IPS-15b (cell line): Measurements from ENCODE around the gene NAP1L1.

ENCODE experiments used
- H3K27me3 ChIP-seq: one replicate; pipeline ENCODE4 v1.6.1; 2013; ENCODE audit warnings: low read length; ENCODE audit not compliant: control insufficient read depth, insufficient read depth
- H3K36me3 ChIP-seq: one replicate; pipeline ENCODE4 v1.6.1; 2013; ENCODE audit warnings: low read length; ENCODE audit not compliant: control insufficient read depth, insufficient read depth
- H3K4me1 ChIP-seq: one replicate; pipeline ENCODE4 v1.6.1; 2013; ENCODE audit warnings: mild to moderate bottlenecking, low read length; ENCODE audit not compliant: control insufficient read depth, insufficient read depth
- H3K4me3 ChIP-seq: one replicate; pipeline ENCODE4 v1.5.1; 2013; ENCODE audit warnings: low read depth, low read length
- H3K9ac ChIP-seq: one replicate; pipeline ENCODE4 v1.6.1; 2013; ENCODE audit warnings: low read depth, mild to moderate bottlenecking, low read length
- H3K9me3 ChIP-seq: one replicate; pipeline ENCODE4 v1.6.1; 2013; ENCODE audit warnings: mild to moderate bottlenecking, low read length; ENCODE audit not compliant: control insufficient read depth, insufficient read depth

The NAP1L1 gene

DNA sequence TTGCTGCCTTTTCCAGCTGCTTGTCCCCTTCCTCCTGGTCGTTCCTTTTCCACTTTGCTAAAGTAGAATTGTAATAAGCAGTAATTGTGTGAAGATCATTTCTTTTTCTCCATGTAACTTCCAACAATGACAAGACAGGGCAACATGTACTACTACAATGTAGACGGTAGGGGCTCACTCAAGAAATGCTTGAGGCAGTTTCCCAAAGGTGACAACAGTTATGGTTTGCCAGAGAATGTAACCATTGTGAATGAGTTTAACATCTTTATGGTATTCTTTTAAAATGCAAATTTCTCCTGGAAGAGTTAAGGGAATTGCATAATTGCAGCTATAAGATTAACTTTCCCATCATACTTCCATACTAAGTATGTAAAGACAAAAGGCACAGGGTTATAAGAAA, 29.1 kb downstream of the NAP1L1 start:
- Histone ChIP-seq H3K4me3 (no peak overlapping the region), H3K27me3 (no peaks in the 10 kb centered on the region), H3K9me3 (no peaks in the 10 kb centered on the region), H3K9ac (no peak overlapping the region), H3K4me1 (peaks cover 18% of the 10 kb centered on the region), H3K36me3 (peaks cover 10% of the 10 kb centered on the region)

DNA sequence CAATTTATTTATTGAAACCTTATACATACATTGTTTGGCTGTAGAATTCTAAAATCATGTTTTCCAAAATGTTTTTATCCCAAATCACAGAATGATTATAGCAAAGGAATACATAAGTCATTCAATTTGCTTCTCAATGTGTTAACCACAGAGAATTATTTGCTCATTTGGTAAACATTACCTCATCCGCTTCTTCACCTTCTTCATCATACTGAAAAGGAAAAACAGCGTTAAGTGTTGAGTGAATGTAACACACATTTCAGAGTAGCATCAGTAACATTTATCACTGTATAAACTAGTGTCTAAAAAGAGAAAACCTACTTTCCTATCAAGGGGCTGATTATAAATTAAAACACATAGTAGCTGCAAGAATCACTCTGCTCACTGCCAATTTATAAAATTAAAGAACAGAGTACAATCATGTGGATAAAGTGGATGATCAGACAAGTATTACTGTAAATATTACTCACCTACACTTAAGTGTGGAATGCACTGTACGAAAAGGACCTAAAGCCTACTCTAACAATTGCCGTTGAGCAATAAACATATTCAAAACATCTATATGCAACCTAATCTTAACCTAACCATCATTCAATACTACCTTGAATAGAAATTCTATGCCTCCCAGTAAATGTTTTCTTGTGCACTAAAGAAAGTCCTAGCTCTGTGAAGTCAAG, 34.8 kb downstream of the NAP1L1 start:
- Histone ChIP-seq H3K27me3 (no peaks in the 10 kb centered on the region), H3K36me3 (peaks cover 24% of the 10 kb centered on the region), H3K9me3 (no peaks in the 10 kb centered on the region), H3K4me1 (peaks cover 6% of the 10 kb centered on the region), H3K4me3 (no peak overlapping the region), H3K9ac (no peak overlapping the region)

DNA sequence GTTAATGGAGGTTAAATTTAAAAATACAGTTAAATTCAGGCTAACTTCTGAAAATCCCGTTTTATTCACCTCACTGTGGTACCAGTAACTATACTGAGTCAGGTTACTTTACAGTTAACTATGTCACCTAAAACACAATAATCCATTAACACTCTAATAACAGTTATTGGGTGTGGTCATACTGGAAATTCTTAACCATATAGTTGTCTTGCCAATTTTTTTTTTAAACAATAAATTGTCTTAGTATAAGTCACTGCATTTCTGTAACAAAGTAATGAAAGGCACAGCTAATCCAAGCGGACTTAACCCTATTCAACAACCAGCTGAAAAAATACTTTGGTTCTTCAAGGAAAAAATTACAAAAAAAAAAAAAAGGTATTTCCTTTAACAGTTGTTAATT, 36.7 kb downstream of the NAP1L1 start:
- H3K36me3 ChIP-seq, result peaks cover 19% of the 10 kb centered on the region
- no peak overlapping the region for H3K9ac ChIP-seq
- no peaks in the 10 kb centered on the region for H3K4me1 ChIP-seq
- no peaks in the 10 kb centered on the region for H3K27me3 ChIP-seq
- no peaks in the 10 kb centered on the region for H3K9me3 ChIP-seq
- no peak overlapping the region for H3K4me3 ChIP-seq

DNA sequence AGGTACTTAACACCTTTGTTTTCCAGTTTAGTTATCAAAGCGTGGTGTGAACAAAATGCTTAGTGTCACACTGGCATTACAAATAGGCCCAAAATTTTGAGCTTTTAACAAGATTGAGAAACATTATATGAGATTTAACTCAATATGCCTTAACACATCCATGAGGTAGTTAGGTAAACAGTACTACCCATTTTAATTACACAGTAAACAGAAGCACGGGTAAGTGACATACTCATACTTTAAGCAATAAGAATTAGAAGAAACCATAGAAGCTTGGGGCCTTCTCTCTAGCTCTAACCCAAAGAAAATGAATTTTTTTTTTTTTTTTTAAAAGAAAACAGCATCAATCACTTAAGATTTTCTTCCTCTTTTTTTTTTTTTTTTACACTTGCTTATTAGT, 37.4 kb downstream of the NAP1L1 start:
- no peak overlapping the region for H3K9ac ChIP-seq
- H3K4me3 ChIP-seq, result no peak overlapping the region
- H3K36me3 ChIP-seq, result peaks cover 19% of the 10 kb centered on the region
- no peaks in the 10 kb centered on the region for H3K27me3 ChIP-seq
- H3K4me1 ChIP-seq, result no peaks in the 10 kb centered on the region
- no peaks in the 10 kb centered on the region for H3K9me3 ChIP-seq

DNA sequence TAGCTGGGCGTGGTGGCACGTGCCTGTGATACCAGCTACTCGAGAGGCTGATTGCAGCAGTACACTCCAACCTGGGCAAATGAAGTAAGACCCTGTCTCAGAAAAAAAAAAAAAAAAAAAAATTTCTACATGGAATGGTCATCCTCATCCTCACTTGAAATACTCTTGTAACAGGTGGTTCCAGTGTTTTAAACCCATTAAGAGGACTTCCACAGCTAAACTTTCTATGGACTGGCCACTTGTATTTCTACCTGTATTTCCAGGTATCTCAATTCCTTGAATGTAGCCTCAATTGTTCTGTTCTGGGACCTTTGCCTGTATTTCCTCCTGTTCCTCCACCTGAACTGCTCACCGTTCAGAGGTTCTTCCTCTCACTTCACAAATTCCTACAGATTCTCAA, 41.1 kb downstream of the NAP1L1 start:
- H3K36me3 ChIP-seq, result peaks cover 4% of the 10 kb centered on the region

DNA sequence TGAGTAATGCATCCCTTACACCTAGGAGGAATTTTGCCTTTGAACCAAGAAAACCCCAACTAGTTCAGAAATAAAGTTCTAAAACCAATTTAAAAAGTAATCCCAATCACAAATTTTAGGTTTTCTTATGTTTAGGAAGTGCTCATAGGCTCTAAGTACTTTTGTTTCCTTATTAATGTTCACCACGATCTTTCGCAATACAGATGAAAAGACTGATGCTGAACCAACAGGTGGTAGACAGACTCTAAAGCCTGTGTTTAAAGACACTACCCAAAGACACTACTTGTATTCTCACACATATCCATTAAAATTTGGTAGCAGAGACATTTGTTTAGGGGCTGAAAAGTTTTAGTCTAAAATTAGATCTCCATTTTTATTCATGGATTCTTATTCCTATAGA, 42.3 kb downstream of the NAP1L1 start:
- no peaks in the 10 kb centered on the region for H3K9me3 ChIP-seq

More for the DNA sequence above, 41.1 kb downstream of the NAP1L1 start:
- Histone ChIP-seq H3K4me1 (peaks cover 2% of the 10 kb centered on the region), H3K9me3 (no peaks in the 10 kb centered on the region), H3K4me3 (no peak overlapping the region), H3K9ac (no peak overlapping the region), H3K27me3 (no peaks in the 10 kb centered on the region)

DNA sequence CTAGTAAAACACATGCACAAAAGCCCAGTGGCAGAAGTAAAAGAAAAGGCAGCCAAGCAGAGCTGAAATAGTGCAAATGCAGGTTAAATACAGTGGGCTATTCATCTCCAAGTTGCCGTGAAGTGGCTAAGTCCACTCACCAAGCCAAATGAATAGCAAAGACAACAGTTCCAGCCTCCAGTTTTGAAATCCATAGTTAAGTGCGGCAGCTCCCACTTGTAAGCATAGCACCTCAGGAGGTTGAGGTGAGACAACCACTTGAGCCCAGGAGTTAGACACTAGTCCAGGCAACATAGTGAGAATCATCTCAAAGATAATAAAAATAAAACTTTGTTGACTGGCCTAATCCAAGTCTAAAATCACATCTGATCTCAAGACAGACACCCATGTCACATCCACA, 43.1 kb downstream of the NAP1L1 start:
- Histone ChIP-seq H3K4me3 (no peak overlapping the region), H3K36me3 (no peaks in the 10 kb centered on the region), H3K9ac (no peak overlapping the region), H3K4me1 (peaks cover 10% of the 10 kb centered on the region), H3K9me3 (no peaks in the 10 kb centered on the region), H3K27me3 (no peaks in the 10 kb centered on the region)

More for the DNA sequence above, 42.3 kb downstream of the NAP1L1 start:
- H3K36me3 ChIP-seq, result peaks cover 4% of the 10 kb centered on the region
- no peak overlapping the region for H3K4me3 ChIP-seq
- H3K27me3 ChIP-seq, result no peaks in the 10 kb centered on the region
- no peak overlapping the region for H3K9ac ChIP-seq
- peaks cover 10% of the 10 kb centered on the region for H3K4me1 ChIP-seq

DNA sequence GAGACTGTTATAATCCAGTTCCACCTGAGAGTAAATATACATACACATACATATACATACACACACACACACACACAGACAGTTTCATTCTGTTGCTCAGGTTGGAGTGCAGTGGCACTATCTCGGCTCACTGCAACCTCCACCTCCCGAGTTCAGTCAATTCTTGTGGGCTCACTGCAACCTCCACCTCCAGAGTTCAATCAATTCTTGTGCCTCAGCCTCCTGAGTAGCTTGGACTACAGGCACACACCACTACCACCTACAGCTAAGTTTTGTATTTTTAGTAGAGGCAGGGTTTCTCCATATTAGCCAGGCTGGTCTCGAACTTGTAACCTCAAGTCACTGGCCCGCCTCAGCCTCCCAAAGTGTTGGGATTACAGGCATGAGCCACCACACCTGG, 44.0 kb downstream of the NAP1L1 start:
- no peaks in the 10 kb centered on the region for H3K36me3 ChIP-seq
- H3K4me3 ChIP-seq, result no peak overlapping the region
- no peaks in the 10 kb centered on the region for H3K9me3 ChIP-seq
- peaks cover 10% of the 10 kb centered on the region for H3K4me1 ChIP-seq
- no peak overlapping the region for H3K9ac ChIP-seq
- no peaks in the 10 kb centered on the region for H3K27me3 ChIP-seq

DNA sequence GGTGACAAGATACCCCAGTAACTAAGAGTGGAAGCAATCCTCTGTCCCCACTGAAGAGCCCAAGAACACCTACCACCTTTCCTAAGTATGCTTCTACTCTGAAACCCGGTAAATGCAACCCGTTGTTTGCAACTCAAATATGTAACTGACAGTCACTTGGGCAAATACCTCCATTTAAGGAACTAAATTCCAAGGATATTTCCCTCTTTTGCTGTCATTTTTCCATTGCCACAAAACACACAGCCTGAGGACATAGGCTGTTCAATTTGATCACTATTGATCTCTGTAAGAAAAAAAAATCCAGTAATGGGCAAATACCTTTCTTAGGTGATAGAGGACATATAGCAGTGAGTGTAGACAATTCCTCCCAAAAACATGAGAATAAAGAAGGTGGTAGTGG, 46.3 kb downstream of the NAP1L1 start:
- no peaks in the 10 kb centered on the region for H3K27me3 ChIP-seq
- H3K4me3 ChIP-seq, result no peak overlapping the region
- H3K36me3 ChIP-seq, result no peaks in the 10 kb centered on the region
- H3K9me3 ChIP-seq, result no peaks in the 10 kb centered on the region
- peaks cover 10% of the 10 kb centered on the region for H3K4me1 ChIP-seq
- H3K9ac ChIP-seq, result no peak overlapping the region

DNA sequence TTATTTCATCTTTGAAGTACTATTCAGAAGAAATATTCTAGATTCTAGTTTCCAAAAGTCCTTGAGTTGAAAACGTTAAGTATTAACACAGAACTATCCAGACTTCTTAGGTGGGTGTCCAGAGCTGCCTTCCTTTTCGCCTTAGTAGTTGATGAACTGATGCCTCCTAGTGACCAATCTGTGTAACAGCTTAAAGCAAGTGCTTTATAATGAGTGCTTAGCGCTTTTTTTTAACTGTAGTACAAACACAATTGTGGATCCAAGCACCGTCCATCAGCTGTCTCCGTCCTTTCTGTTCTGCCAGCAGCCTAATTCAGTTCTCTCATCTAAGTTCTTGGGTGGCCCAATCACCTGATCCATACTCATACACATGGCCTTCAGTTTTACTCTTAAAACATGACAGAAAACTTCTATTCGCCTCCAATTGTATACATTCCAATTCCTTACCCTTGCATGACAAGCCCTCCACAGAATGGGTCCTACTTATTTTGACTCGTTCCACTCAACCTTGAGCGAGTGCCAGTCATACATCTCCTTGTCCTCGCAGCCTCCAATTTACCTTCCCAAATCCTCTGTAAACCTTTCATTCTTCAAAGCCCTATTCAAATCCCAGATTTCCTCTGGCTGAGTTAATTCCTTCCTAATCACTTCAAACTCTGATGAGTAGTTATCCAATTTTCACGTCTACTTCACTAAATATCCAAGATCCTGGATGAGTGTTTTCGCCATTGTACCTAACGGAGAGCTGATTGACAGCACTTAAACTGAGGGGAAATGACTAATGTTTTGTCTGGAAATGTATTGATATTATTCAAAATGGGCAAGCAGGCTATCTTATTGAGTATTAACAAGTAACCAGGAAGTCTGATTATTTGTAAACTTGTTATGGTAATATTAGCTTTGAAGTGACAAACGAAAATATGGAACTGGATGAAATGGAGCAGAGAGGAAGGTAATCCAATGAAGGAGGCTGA, 47.1 kb downstream of the NAP1L1 start:
- no peaks in the 10 kb centered on the region for H3K9me3 ChIP-seq
- no peak overlapping the region for H3K9ac ChIP-seq
- no peaks in the 10 kb centered on the region for H3K27me3 ChIP-seq
- H3K36me3 ChIP-seq, result no peaks in the 10 kb centered on the region
- H3K4me1 ChIP-seq, result peaks cover 10% of the 10 kb centered on the region
- H3K4me3 ChIP-seq, result no peak overlapping the region

DNA sequence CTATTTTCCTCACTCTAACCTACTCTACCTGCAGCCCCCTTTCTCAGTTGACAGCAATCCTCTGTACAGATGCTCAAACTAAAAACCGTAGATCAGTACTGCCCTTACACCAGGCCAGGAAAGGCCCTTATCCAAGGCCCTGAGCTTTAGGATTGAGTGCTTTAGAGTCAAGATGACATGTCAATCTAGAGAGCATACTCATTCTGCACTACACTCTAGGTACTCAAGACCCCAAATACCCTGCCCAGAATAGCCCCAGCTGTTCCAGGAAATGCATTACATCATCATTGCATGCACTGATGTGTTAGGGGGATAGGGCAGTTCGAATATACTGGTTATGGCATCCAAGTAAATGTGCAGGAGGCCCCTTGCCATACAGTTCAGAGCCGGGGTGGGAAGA, 49.4 kb downstream of the NAP1L1 start:
- Histone ChIP-seq H3K36me3 (no peaks in the 10 kb centered on the region), H3K4me1 (peaks cover 8% of the 10 kb centered on the region), H3K9me3 (no peaks in the 10 kb centered on the region), H3K4me3 (no peak overlapping the region), H3K27me3 (no peaks in the 10 kb centered on the region), H3K9ac (no peak overlapping the region)
